Endothelial cell (in vitro differentiated cells): Measurements from ENCODE around the gene NRXN3. TPM values are rescaled to one million over a fixed set of nuclear protein-coding genes. Genes with fewer than 3 reads are reported as not detected.

Experiments used
- DNase-seq: peaks from one replicate; pipeline ENCODE4 v3.0.0; 2021; ENCODE audit warnings: low spot score
- H3K27ac Mint-ChIP-seq: one replicate; pipeline ENCODE4 v1.8.0; 2021; ENCODE audit warnings: mixed read lengths, inconsistent platforms; ENCODE audit not compliant: unreplicated experiment
- H3K27me3 Mint-ChIP-seq: one replicate; pipeline ENCODE4 v1.8.0; 2021; ENCODE audit warnings: mild to moderate bottlenecking, moderate library complexity, mixed read lengths, inconsistent platforms; ENCODE audit not compliant: unreplicated experiment
- H3K36me3 Mint-ChIP-seq: one replicate; pipeline ENCODE4 v1.8.0; 2021; ENCODE audit warnings: mild to moderate bottlenecking, low read depth, mixed read lengths, inconsistent platforms; ENCODE audit not compliant: unreplicated experiment
- H3K4me1 Mint-ChIP-seq: one replicate; pipeline ENCODE4 v1.8.0; 2021; ENCODE audit warnings: mild to moderate bottlenecking, mixed read lengths, inconsistent platforms; ENCODE audit not compliant: unreplicated experiment
- H3K4me3 Mint-ChIP-seq: one replicate; pipeline ENCODE4 v1.8.0; 2021; ENCODE audit warnings: mild to moderate bottlenecking, mixed read lengths, inconsistent platforms; ENCODE audit not compliant: unreplicated experiment
- H3K9me3 Mint-ChIP-seq: one replicate; pipeline ENCODE4 v1.8.0; 2021; ENCODE audit warnings: mixed read lengths, inconsistent platforms; ENCODE audit not compliant: unreplicated experiment
- total RNA-seq: library from RNA; stranded (reverse); fragmentation: NEBNext Ultra II Directional; extraction: Animal tissue kit (Norgen Biotek cat#: 25700); gene quantifications from one replicate; pipeline ENCODE4 v1.2.1, GENCODE V29; 2021; ENCODE audit not compliant: unreplicated experiment
- TF ChIP-seq, protein P1 (sequence below): fragments of 200-600 bp; sonication (generic); IDR thresholded peaks from one replicate; pipeline ENCODE4 v1.5.0; 2021; ENCODE audit warnings: antibody characterized with exemption; ENCODE audit not compliant: unreplicated experiment

Gene NRXN3
- total RNA-seq, 1 donor from 2014 or later = 2.3 TPM

DNA sequence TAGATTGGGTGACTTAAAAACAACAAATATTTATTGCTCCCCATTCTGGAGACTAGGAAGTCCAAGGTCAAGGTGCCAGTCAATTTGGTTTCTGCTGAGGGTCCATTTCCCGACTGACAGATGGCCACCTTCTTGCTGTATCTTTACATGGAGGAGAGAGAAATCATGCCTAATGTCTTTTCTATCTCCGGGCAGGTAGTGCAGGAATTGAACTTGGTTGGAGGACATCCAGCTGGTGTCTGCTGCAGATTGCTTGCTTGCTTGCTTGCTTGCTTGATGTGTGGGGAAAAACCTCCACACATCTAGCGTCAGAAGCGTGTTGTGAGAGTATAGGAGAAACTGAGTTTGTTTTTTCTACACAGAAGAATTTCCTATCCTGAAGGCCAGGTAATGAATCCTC, 1479.7 kb downstream of the NRXN3 start:
- Mint-ChIP-seq H3K9me3 (no peaks in the 10 kb centered on the region), H3K4me1 (no peaks in the 10 kb centered on the region), H3K27me3 (no peaks in the 10 kb centered on the region), H3K27ac (no peak overlapping the region), H3K36me3 (no peaks in the 10 kb centered on the region), H3K4me3 (no peak overlapping the region)
- no peak for DNase-seq
- TF ChIP-seq, protein P1, sequence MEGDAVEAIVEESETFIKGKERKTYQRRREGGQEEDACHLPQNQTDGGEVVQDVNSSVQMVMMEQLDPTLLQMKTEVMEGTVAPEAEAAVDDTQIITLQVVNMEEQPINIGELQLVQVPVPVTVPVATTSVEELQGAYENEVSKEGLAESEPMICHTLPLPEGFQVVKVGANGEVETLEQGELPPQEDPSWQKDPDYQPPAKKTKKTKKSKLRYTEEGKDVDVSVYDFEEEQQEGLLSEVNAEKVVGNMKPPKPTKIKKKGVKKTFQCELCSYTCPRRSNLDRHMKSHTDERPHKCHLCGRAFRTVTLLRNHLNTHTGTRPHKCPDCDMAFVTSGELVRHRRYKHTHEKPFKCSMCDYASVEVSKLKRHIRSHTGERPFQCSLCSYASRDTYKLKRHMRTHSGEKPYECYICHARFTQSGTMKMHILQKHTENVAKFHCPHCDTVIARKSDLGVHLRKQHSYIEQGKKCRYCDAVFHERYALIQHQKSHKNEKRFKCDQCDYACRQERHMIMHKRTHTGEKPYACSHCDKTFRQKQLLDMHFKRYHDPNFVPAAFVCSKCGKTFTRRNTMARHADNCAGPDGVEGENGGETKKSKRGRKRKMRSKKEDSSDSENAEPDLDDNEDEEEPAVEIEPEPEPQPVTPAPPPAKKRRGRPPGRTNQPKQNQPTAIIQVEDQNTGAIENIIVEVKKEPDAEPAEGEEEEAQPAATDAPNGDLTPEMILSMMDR = no peak

DNA sequence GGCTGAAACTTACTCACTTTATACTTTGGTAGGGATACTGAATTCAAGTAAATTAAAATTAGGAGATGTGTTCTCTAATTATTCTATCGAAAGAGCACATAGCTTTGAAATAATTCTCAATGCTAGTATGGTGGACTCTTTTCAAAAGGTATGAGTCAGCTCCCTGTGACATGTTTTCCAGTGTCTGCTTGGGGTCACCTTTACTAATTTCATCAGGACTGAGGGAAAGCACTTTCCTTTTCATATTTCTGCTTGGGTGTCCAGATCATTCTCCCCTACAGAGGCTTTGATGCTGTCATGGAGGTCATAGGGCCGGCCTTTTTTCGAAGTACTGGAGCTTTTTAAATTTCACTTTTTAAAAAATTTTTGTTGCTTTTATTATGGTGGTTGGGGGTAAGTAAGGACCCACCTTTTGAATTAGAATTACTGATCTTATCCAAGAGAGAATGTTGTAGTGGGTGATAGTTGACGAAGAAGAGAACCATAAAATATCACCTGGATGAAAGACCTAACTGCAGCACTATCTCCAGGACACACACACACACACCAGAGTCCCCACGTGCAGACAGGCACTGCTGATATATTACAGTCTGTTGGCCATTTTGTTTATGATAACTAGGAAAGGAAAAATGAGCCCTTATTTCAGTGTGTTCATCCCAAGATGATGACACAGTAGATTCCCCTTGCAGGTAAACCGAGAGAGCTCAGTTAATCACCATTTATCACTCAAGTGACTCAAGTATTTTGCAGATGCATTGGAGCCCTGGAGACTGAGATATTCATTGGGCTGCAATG, 1482.5 kb downstream of the NRXN3 start:
- DNase-seq = no peak
- Mint-ChIP-seq H3K27me3 (no peaks in the 10 kb centered on the region), H3K4me3 (no peak overlapping the region), H3K27ac (no peak overlapping the region), H3K9me3 (no peaks in the 10 kb centered on the region), H3K36me3 (no peaks in the 10 kb centered on the region), H3K4me1 (no peaks in the 10 kb centered on the region)
- TF ChIP-seq, protein P1 = no peak

DNA sequence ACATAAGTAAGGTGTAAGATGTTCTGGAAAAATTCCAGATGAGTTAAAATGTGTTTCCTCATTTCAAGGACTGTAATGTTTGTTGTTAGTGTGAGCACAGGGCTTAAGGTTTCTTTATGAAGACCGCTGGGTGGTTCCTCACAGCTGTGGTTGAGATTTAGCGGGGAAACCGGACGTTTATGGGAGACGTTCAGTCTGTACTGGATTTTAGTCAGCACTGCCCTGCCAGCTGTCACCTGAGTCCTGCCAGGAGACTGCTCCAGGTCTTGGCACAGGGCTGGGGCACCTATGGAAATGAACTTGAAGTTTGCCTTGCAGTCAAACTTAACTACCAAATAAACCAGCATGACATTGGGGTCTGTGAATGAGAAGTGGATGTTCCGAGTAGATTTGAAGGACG, 1485.9 kb downstream of the NRXN3 start:
- TF ChIP-seq, protein P1 = no peak
- H3K36me3 Mint-ChIP-seq = no peaks in the 10 kb centered on the region
- no peak overlapping the region for H3K27ac Mint-ChIP-seq
- H3K4me3 Mint-ChIP-seq = no peak overlapping the region
- H3K27me3 Mint-ChIP-seq = no peaks in the 10 kb centered on the region
- no peak for DNase-seq
- H3K4me1 Mint-ChIP-seq = no peaks in the 10 kb centered on the region
- H3K9me3 Mint-ChIP-seq = no peaks in the 10 kb centered on the region

DNA sequence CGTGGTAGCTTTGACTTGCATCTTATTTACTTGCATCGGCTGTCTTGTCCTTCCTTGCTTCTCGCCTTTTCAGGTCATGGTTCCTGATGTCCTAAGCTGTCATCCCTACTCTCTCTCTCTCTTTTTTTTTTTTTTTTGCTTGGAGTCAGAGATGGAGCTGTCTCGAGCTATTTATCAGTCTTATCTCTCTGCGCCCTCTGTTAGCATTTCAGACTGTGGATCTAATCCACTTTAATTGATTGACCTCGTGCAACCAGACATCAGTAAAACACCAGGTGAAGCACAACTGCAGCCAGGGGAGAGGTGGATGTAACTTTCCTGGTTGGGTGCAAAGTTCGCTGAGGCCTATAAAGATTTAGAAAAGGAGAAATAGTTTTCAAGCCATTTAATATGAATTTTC, 1486.3 kb downstream of the NRXN3 start:
- Mint-ChIP-seq H3K27ac (no peak overlapping the region), H3K36me3 (no peaks in the 10 kb centered on the region), H3K4me3 (no peak overlapping the region), H3K27me3 (no peaks in the 10 kb centered on the region), H3K9me3 (no peaks in the 10 kb centered on the region), H3K4me1 (no peaks in the 10 kb centered on the region)
- no peak for DNase-seq
- TF ChIP-seq, protein P1 = no peak

DNA sequence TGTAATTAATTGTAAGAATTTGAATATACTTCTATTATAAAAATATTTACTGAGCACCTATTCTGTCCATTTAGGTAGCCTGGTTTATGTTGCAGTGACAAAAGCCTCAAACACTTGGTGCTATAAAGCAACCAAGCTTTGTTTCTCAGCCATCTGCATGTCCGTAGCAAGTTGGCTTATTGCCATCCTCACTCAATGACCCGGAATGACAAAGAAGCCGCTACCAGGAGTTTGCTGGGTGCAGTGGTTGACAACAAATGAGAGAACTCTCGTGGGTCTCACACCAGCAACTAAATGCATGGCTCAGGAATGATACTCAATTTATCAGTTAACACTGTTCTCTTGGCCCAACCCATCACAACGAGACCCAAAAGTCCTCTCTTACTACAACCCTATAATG, 1488.0 kb downstream of the NRXN3 start:
- no peaks in the 10 kb centered on the region for H3K4me1 Mint-ChIP-seq
- TF ChIP-seq, protein P1 = no peak
- H3K4me3 Mint-ChIP-seq = no peak overlapping the region
- H3K9me3 Mint-ChIP-seq = no peaks in the 10 kb centered on the region
- DNase-seq = no peak
- no peaks in the 10 kb centered on the region for H3K36me3 Mint-ChIP-seq
- no peak overlapping the region for H3K27ac Mint-ChIP-seq
- H3K27me3 Mint-ChIP-seq = no peaks in the 10 kb centered on the region
